ENCODE measurements around the gene SGF29.
"Not testable (repeated sequence)": the region's sequence is repeated elsewhere in the genome, so short reads cannot be mapped to it uniquely, and the experiment has no call there.

SGF29 gene

GRCh38 chr16:28613912-28614311 lies 60.2 kb downstream of the SGF29 start:
- DNase-seq = not testable (repeated sequence)

- not testable (repeated sequence) for DNase-seq
Measured at GRCh38 chr16:28614561-28614960, 60.8 kb downstream of the SGF29 start.

- DNase-seq = peak; percentile 36 to 37
Measured at GRCh38 chr16:28615486-28616223, 61.9 kb downstream of the SGF29 start.

- not testable (repeated sequence) for DNase-seq
Measured at GRCh38 chr16:28616224-28616577, 62.5 kb downstream of the SGF29 start.

- DNase-seq = no peak
Measured at GRCh38 chr16:28616636-28617035, 62.9 kb downstream of the SGF29 start.

GRCh38 chr16:28617874-28618273 lies 64.2 kb downstream of the SGF29 start:
- no peak for DNase-seq

- DNase-seq = not testable (repeated sequence)
Measured at GRCh38 chr16:28620316-28620715, 66.6 kb downstream of the SGF29 start.

GRCh38 chr16:28621481-28622155 lies 67.9 kb downstream of the SGF29 start:
- DNase-seq = no peak

GRCh38 chr16:28622532-28623171 lies 68.9 kb downstream of the SGF29 start:
- not testable (repeated sequence) for DNase-seq

- peak; percentile 60 to 66 for DNase-seq
Measured at GRCh38 chr16:28623172-28623711, 69.5 kb downstream of the SGF29 start.

GRCh38 chr16:28630905-28631304 lies 77.2 kb downstream of the SGF29 start:
- DNase-seq = not testable (repeated sequence)

- not testable (repeated sequence) for DNase-seq
Measured at GRCh38 chr16:28636093-28636823, 82.5 kb downstream of the SGF29 start.

GRCh38 chr16:28637765-28638164 lies 84.0 kb downstream of the SGF29 start, which contains the start of gene NPIPB8:
NPIPB8 (plus strand) TSS chr16:28638065; CDS start chr16:28638361, 296 bp downstream.
- DNase-seq = not testable (repeated sequence)

- DNase-seq = not testable (repeated sequence)
Measured at GRCh38 chr16:28638359-28638758, 84.6 kb downstream of the SGF29 start.

- not testable (repeated sequence) for DNase-seq
Measured at GRCh38 chr16:28639959-28640358, 86.2 kb downstream of the SGF29 start.

Data from CD4-positive, alpha-beta T cell treated with Interleukin-4 for 1 hour (primary cell).